Memory B cell (primary cell): ENCODE measurements around the gene ATXN10.

Experiments
- ATAC-seq: fragments of 150-1000 bp; cut with Tn5 transposase; 2 replicates; pipeline ENCODE4 v1.10.0; 2021; ENCODE audit warnings: low read depth, mild to moderate bottlenecking, moderate library complexity
- DNase-seq, 2 donors: peaks; one replicate each; pipeline ENCODE4 v3.0.0; 2022; ENCODE audit warnings: low spot score in 2 of 2
- H3K27ac Mint-ChIP-seq: one replicate; pipeline ENCODE4 v1.8.0; 2022; ENCODE audit warnings: mild to moderate bottlenecking, moderate library complexity, mixed read lengths
- H3K27me3 Mint-ChIP-seq: one replicate; pipeline ENCODE4 v1.8.0; 2022; ENCODE audit warnings: mixed read lengths
- H3K36me3 Mint-ChIP-seq: one replicate; pipeline ENCODE4 v1.8.0; 2022; ENCODE audit warnings: mild to moderate bottlenecking, mixed read lengths
- H3K4me1 Mint-ChIP-seq: one replicate; pipeline ENCODE4 v1.8.0; 2022; ENCODE audit warnings: mixed read lengths
- H3K4me3 Mint-ChIP-seq: one replicate; pipeline ENCODE4 v1.8.0; 2022; ENCODE audit warnings: mild to moderate bottlenecking, moderate library complexity, mixed read lengths
- H3K9me3 Mint-ChIP-seq: one replicate; pipeline ENCODE4 v1.8.0; 2022; ENCODE audit warnings: mixed read lengths

The ATXN10 gene

GRCh38 chr22:45877651-45878050, 206.0 kb downstream of the ATXN10 start:
- H3K27ac Mint-ChIP-seq, result no peak overlapping the region
- H3K9me3 Mint-ChIP-seq, result peaks cover 10% of the 10 kb centered on the region
- H3K36me3 Mint-ChIP-seq, result peaks cover 1% of the 10 kb centered on the region
- peaks cover 19% of the 10 kb centered on the region for H3K27me3 Mint-ChIP-seq
- no peak overlapping the region for H3K4me3 Mint-ChIP-seq
- DNase-seq, result no peak
- ATAC-seq, result no peak
- H3K4me1 Mint-ChIP-seq, result no peaks in the 10 kb centered on the region

- H3K36me3 Mint-ChIP-seq, result no peaks in the 10 kb centered on the region
- H3K27me3 Mint-ChIP-seq, result peaks cover 19% of the 10 kb centered on the region
- no peaks in the 10 kb centered on the region for H3K4me1 Mint-ChIP-seq
- no peak for ATAC-seq
- no peak for DNase-seq
- H3K4me3 Mint-ChIP-seq, result no peak overlapping the region
- H3K9me3 Mint-ChIP-seq, result peaks cover 6% of the 10 kb centered on the region
- no peak overlapping the region for H3K27ac Mint-ChIP-seq
Measured at GRCh38 chr22:45878051-45878781, 206.6 kb downstream of the ATXN10 start.

GRCh38 chr22:45878901-45879551, 207.4 kb downstream of the ATXN10 start:
- ATAC-seq (no peak), DNase-seq (no peak)
- H3K27ac Mint-ChIP-seq, result no peak overlapping the region
- no peaks in the 10 kb centered on the region for H3K4me1 Mint-ChIP-seq
- H3K36me3 Mint-ChIP-seq, result no peaks in the 10 kb centered on the region
- peaks cover 3% of the 10 kb centered on the region for H3K9me3 Mint-ChIP-seq
- no peak overlapping the region for H3K4me3 Mint-ChIP-seq
- peaks cover 23% of the 10 kb centered on the region for H3K27me3 Mint-ChIP-seq

- no peak for ATAC-seq
- Mint-ChIP-seq H3K27me3 (peaks cover 23% of the 10 kb centered on the region), H3K9me3 (peaks cover 2% of the 10 kb centered on the region), H3K4me3 (no peak overlapping the region), H3K36me3 (no peaks in the 10 kb centered on the region), H3K27ac (no peak overlapping the region), H3K4me1 (no peaks in the 10 kb centered on the region)
- DNase-seq, result no peak
Measured at GRCh38 chr22:45879552-45879949, 207.9 kb downstream of the ATXN10 start.

GRCh38 chr22:45880091-45880715, 208.6 kb downstream of the ATXN10 start:
- H3K4me1 Mint-ChIP-seq, result no peaks in the 10 kb centered on the region
- H3K27ac Mint-ChIP-seq, result no peak overlapping the region
- H3K9me3 Mint-ChIP-seq, result no peaks in the 10 kb centered on the region
- no peak for ATAC-seq
- no peak for DNase-seq
- peaks cover 23% of the 10 kb centered on the region for H3K27me3 Mint-ChIP-seq
- H3K4me3 Mint-ChIP-seq, result no peak overlapping the region
- H3K36me3 Mint-ChIP-seq, result no peaks in the 10 kb centered on the region

GRCh38 chr22:45880716-45881523, 209.3 kb downstream of the ATXN10 start:
- ATAC-seq (no peak), DNase-seq (no peak)
- Mint-ChIP-seq H3K4me1 (no peaks in the 10 kb centered on the region), H3K9me3 (no peaks in the 10 kb centered on the region), H3K27me3 (peaks cover 25% of the 10 kb centered on the region), H3K36me3 (no peaks in the 10 kb centered on the region), H3K27ac (no peak overlapping the region), H3K4me3 (no peak overlapping the region)

- Mint-ChIP-seq H3K4me3 (no peak overlapping the region), H3K9me3 (no peaks in the 10 kb centered on the region), H3K27ac (no peak overlapping the region), H3K27me3 (peaks cover 28% of the 10 kb centered on the region), H3K4me1 (no peaks in the 10 kb centered on the region), H3K36me3 (peaks cover under 1% of the 10 kb centered on the region)
- ATAC-seq (no peak), DNase-seq (no peak)
Measured at GRCh38 chr22:45881524-45881875, 209.9 kb downstream of the ATXN10 start.

GRCh38 chr22:45882881-45883810, 211.5 kb downstream of the ATXN10 start:
- ATAC-seq (no peak), DNase-seq (no peak)
- Mint-ChIP-seq H3K4me1 (no peaks in the 10 kb centered on the region), H3K4me3 (no peak overlapping the region), H3K27me3 (peaks cover 32% of the 10 kb centered on the region), H3K36me3 (peaks cover 3% of the 10 kb centered on the region), H3K27ac (no peak overlapping the region), H3K9me3 (peaks cover 3% of the 10 kb centered on the region)

GRCh38 chr22:45883811-45884170, 212.2 kb downstream of the ATXN10 start:
- H3K27me3 Mint-ChIP-seq, result peaks cover 30% of the 10 kb centered on the region
- no peak for ATAC-seq
- H3K36me3 Mint-ChIP-seq, result peaks cover 4% of the 10 kb centered on the region
- no peaks in the 10 kb centered on the region for H3K4me1 Mint-ChIP-seq
- no peak overlapping the region for H3K27ac Mint-ChIP-seq
- no peak for DNase-seq
- no peak overlapping the region for H3K4me3 Mint-ChIP-seq
- H3K9me3 Mint-ChIP-seq, result peaks cover 3% of the 10 kb centered on the region

GRCh38 chr22:45884201-45885062, 212.8 kb downstream of the ATXN10 start:
- H3K4me3 Mint-ChIP-seq, result no peak overlapping the region
- H3K27ac Mint-ChIP-seq, result no peak overlapping the region
- H3K4me1 Mint-ChIP-seq, result no peaks in the 10 kb centered on the region
- ATAC-seq (no peak), DNase-seq (no peak)
- peaks cover 4% of the 10 kb centered on the region for H3K36me3 Mint-ChIP-seq
- peaks cover 3% of the 10 kb centered on the region for H3K9me3 Mint-ChIP-seq
- H3K27me3 Mint-ChIP-seq, result peaks cover 28% of the 10 kb centered on the region

GRCh38 chr22:45885171-45885840, 213.7 kb downstream of the ATXN10 start:
- no peak for DNase-seq
- H3K4me3 Mint-ChIP-seq, result no peak overlapping the region
- H3K27ac Mint-ChIP-seq, result no peak overlapping the region
- H3K27me3 Mint-ChIP-seq, result peaks cover 26% of the 10 kb centered on the region
- H3K36me3 Mint-ChIP-seq, result peaks cover 4% of the 10 kb centered on the region
- H3K4me1 Mint-ChIP-seq, result no peaks in the 10 kb centered on the region
- peaks cover 3% of the 10 kb centered on the region for H3K9me3 Mint-ChIP-seq
- no peak for ATAC-seq

- peaks cover 3% of the 10 kb centered on the region for H3K9me3 Mint-ChIP-seq
- no peak for DNase-seq
- no peak overlapping the region for H3K27ac Mint-ChIP-seq
Measured at GRCh38 chr22:45885941-45886395, 214.3 kb downstream of the ATXN10 start.

More at GRCh38 chr22:45885941-45886395, 214.3 kb downstream of the ATXN10 start:
- Mint-ChIP-seq H3K4me3 (no peak overlapping the region), H3K27me3 (peaks cover 22% of the 10 kb centered on the region), H3K4me1 (no peaks in the 10 kb centered on the region), H3K36me3 (peaks cover 4% of the 10 kb centered on the region)
- ATAC-seq, result no peak
